Keratinocyte (primary cell): Measurements from ENCODE around the gene SLC16A9.
"Not testable (repeated sequence)": the region's sequence is repeated elsewhere in the genome, so short reads cannot be mapped to it uniquely, and the experiment has no call there.

ENCODE experiments used
- CTCF ChIP-seq, 3 experiments: IDR thresholded peaks in 1 of 3; conservative IDR thresholded peaks in 1 of 3; optimal IDR thresholded peaks in 1 of 3; 2 replicates in 2 of 3; 3 replicates in 1 of 3; pipeline versions ENCODE3 to v1.5.1; 2011; ENCODE audit warnings: low read length in 3 of 3, mild to moderate bottlenecking in 3 of 3, moderate library complexity in 2 of 3, control low read depth in 1 of 3, inconsistent platforms in 1 of 3; ENCODE audit not compliant: insufficient read depth in 2 of 3; ENCODE audit errors: extremely low read depth in 1 of 3
- EZH2 ChIP-seq: IDR thresholded peaks from one replicate; pipeline ENCODE4 v1.6.1; 2012; ENCODE audit warnings: inconsistent platforms, mild to moderate bottlenecking, low read length, moderate library complexity

DNA sequence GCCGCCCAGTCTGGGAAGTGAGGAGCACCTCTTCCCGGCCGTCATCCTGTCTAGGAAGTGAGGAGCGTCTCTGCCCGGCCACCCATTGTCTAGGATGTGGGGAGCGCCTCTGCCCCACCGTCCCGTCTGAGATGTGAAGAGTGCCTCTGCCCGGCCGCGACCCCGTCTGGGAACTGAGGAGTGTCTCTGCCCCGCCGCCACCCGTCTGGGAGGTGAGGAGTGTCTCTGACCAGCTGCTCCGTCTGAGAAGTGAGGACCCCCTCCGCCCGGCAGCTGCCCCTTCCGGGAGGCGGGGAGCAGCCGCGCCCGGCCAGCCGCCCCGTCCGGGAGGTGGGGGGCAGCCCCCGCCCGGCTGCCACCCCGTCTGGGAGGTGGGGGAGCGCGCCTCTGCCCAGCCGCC lies 34.5 kb upstream of the SLC16A9 start:
- not testable (repeated sequence) for TF ChIP-seq CTCF (optimal IDR thresholded peaks at IDR 0.05 in 1 of 3, IDR thresholded peaks at IDR 0.05 in 1 of 3, conservative IDR thresholded peaks at IDR 0.05 in 1 of 3; ENCODE audit: extremely low read depth in 1 of 3, insufficient read depth in 2 of 3, low read length in 3 of 3); EZH2
